ENCODE measurements around the gene CTR9.

- TF ChIP-seq CTCF (IDR thresholded peaks at IDR 0.05; ENCODE audit: low read length) (no peak), EZH2 (optimal IDR thresholded peaks at IDR 0.05; ENCODE audit: low read depth, low read length) (no peak)
These were observed 27.3 kb downstream of the CTR9 start for GRCh38 chr11:10778217-10778970.
